Hair follicular keratinocyte (primary cell): Measurements from ENCODE around the gene SEH1L. TPM values are rescaled to one million over a fixed set of nuclear protein-coding genes. Genes with fewer than 3 reads are reported as not detected.

Experiments used
- total RNA-seq: library from RNA; depleted of rRNA; stranded (reverse); fragments of >200 nt; gene quantifications from 2 replicates; pipeline ENCODE4 v1.2.3, GENCODE V29; 2015

Gene SEH1L, protein sequence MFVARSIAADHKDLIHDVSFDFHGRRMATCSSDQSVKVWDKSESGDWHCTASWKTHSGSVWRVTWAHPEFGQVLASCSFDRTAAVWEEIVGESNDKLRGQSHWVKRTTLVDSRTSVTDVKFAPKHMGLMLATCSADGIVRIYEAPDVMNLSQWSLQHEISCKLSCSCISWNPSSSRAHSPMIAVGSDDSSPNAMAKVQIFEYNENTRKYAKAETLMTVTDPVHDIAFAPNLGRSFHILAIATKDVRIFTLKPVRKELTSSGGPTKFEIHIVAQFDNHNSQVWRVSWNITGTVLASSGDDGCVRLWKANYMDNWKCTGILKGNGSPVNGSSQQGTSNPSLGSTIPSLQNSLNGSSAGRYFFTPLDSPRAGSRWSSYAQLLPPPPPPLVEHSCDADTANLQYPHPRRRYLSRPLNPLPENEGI
- total RNA-seq, result 30.2 and 41.5 TPM in 2 replicates

GRCh38 chr18:12947285-12948049 lies at the start of gene SEH1L:
TSS of gene SEH1L (plus strand) at chr18:12948011. CDS start at chr18:12948122, 111 bp downstream.

DNA sequence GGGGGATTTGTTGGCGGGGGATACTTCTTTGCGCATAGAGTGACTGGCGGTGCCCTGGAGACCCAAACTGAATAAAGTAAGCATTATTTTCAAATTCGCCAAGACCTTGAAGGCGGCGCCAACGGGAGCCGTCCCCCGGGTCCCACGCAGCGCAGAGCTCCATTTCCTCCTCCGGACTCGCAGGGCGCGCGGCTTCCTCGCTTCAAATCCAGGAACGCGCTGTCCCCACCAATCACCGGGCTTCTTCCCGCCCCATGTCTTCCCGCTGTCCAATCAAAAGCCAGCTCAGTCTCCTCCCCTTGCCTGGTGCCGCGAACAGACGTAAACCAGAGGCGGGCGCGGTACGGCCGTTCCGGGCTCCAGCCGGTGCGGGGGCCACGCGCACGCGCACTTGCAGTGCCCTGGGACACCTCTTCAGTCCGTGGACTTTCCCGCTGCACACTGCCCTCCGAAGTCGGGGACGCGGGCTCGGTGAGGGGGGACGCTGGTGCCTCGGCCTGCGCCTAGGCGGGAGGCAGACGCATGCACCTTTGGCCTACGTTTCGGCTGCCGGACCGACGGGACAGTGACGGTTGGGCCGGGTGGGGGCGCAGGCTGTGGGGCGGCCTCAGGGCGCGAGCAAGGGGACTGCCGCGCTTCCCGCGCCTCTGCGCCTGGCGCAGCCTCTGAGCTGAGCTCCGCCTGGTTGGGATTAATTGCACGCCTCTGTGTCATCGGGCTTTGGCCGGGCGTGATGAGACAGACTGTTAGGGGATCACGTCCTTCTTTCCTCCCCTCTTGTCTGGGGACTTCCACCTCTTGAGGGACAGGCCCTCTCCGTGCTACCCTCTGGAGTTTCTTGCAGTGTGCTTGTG lies 43.4 kb downstream of the SEH1L start, which contains the start of gene CEP192:
Gene CEP192, plus strand, starts transcription at position 396 of the 854 bp plus-strand sequence. CDS start 8,063 bp downstream, outside the sequence.

Other genes starting within 250 kb of the SEH1L start
- gene CEP76, start 245.3 kb upstream of the SEH1L start, total RNA-seq, result 5.4 and 10.4 TPM in 2 replicates
- gene PSMG2, start 245.0 kb upstream of the SEH1L start, total RNA-seq, result 88.2 and 99.7 TPM in 2 replicates
- gene PTPN2, start 63.8 kb upstream of the SEH1L start, total RNA-seq, result 35.4 and 47.3 TPM in 2 replicates
- 14.4 and 15.5 TPM in 2 replicates for gene CEP192, start 43.4 kb downstream of the SEH1L start, total RNA-seq